Transverse colon (tissue), 4 donors: ENCODE results near the gene CDH13. TPM values are rescaled to one million over a fixed set of nuclear protein-coding genes. Genes with fewer than 3 reads are reported as not detected.

ENCODE experiments used
- DNase-seq: peaks from one replicate; pipeline ENCODE4 v3.0.0-alpha.2; 2019
- H3K27ac ChIP-seq, 4 donors: fragments of 200-600 bp; sonication (generic); 2 replicates each; pipeline ENCODE4 v1.5.1; 2016 to 2018; ENCODE audit warnings: inconsistent platforms in 4 of 4
- H3K27me3 ChIP-seq: fragments of 200-600 bp; sonication (generic); 2 replicates; pipeline ENCODE4 v1.5.1; 2017; ENCODE audit warnings: inconsistent platforms
- H3K36me3 ChIP-seq, 4 donors: fragments of 200-600 bp; sonication (generic); 2 replicates each; pipeline ENCODE4 v1.5.1; 2017 to 2019; ENCODE audit warnings: inconsistent platforms in 4 of 4
- H3K4me1 ChIP-seq, 4 donors: fragments of 200-600 bp; sonication (generic); 2 replicates each; pipeline ENCODE4 v1.5.1; 2017 to 2020; ENCODE audit warnings: inconsistent platforms in 4 of 4
- H3K4me3 ChIP-seq, 4 donors: fragments of 200-600 bp; sonication (generic); 1 replicate in 1 of 4; 2 replicates in 3 of 4; pipeline versions ENCODE4 v1.5.1 to v1.6.1; 2017 to 2019; ENCODE audit warnings: inconsistent platforms in 4 of 4
- H3K9me3 ChIP-seq, 2 donors: fragments of 200-600 bp; sonication (generic); 2 replicates each; pipeline ENCODE4 v1.5.1; 2017 to 2019; ENCODE audit warnings: inconsistent platforms in 2 of 2
- EP300 ChIP-seq: sonication (generic); formaldehyde crosslinking; IDR thresholded peaks from one replicate; pipeline ENCODE4 v1.6.1; 2017; ENCODE audit warnings: antibody characterized with exemption, low read depth
- POLR2A ChIP-seq: fragments of 450-650 bp; IDR thresholded peaks from one replicate; pipeline ENCODE4 v1.6.1; 2016; ENCODE audit warnings: antibody characterized with exemption, mild to moderate bottlenecking, moderate library complexity
- POLR2AphosphoS5 ChIP-seq, 3 donors: sonication (generic); formaldehyde crosslinking; IDR thresholded peaks; one replicate each; pipeline ENCODE4 v1.6.1; 2016; ENCODE audit warnings: antibody characterized with exemption in 3 of 3
- WGBS, 2 donors: methylation state at CpG; one replicate each; pipeline ENCODE4 v1.1.5; 2018; ENCODE audit warnings: low coverage in 1 of 2; 5-methylcytosine and 5-hydroxymethylcytosine counted together
- in situ Hi-C, 4 donors: fragments of 200-750 bp; cut with MboI; loops; one replicate each; pipeline versions ENCODE4 v1.15.0 to v1.15.1; 2017; ENCODE audit warnings: low sequenced_read_pairs in 3 of 4, low pct_ligation_motif_present in 1 of 4, low pct_unique_long_range_greater_than_20kb in 1 of 4
- intact Hi-C: fragments of 100-400 bp; cut with DNase I; formaldehyde crosslinking; loops from one replicate; pipeline ENCODE4 v1.15.1; 2023; ENCODE audit warnings: low total_unique reads
- total RNA-seq, 4 donors: library from RNA; depleted of rRNA; stranded (reverse); fragments of >200 nt; gene quantifications; one replicate each; pipeline ENCODE4 v1.1.0, GENCODE V29; 2016
- TF ChIP-seq, protein P1 (sequence below), 5 experiments: fragments of 200-600 bp in 3 of 5; fragments of 450-650 bp in 2 of 5; sonication (generic) in 3 of 5; IDR thresholded peaks; 1 replicate in 2 of 5; 2 replicates in 3 of 5; pipeline ENCODE4 v1.5.1; 2016 to 2017; ENCODE audit warnings: antibody characterized with exemption in 5 of 5, inconsistent platforms in 3 of 5, mild to moderate bottlenecking in 2 of 5, moderate library complexity in 1 of 5

The CDH13 gene
- total RNA-seq, 4 donors from 2014 or later = 3.8 to 28.1 (median 5.8) TPM

DNA sequence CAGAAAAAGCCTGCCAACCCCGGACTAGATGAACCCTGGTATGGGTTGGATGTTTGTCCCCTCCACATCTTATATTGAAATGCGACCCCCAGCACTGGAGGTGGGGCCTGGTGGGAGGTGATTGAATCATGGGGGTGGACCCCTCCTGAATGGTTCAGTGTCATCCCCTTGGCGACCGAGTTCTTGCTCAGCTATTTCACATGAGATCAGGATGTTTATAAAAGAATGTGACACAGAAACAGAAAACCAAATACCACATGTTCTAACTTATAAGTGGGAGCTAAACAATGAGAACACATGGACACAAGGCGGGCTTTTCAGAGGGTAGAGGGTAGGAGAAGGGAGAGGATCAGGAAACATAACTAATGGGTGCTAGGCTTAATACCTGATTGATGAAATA lies 605.0 kb downstream of the CDH13 start:
- WGBS, 2 donors = 74 to 79% methylated on average over 3 to 5 of the region's 5 CpGs
- H3K27me3 ChIP-seq = no peaks in the 10 kb centered on the region
- no peaks in the 10 kb centered on the region for H3K4me1 ChIP-seq

DNA sequence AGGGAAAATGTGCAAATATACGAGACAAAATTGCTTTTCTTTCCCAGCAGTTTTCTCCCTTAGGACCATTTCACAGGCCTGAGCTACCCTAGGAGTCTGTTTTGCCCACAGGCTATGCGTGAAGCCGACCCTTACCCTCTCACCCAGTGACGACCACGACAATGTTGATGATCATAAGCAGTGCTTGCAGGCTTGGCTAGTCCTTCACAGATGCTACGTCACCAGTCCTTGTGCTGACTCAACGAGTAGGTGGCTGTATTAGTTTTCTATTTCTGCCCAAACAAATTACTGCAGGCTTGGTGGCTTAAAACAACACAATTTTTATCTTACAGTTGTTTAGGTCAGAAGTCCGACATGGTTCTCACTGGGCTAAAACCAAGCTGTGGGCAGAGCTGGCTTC lies 606.4 kb downstream of the CDH13 start:
- H3K36me3 ChIP-seq = no peaks in the 10 kb centered on the region
- H3K27me3 ChIP-seq = no peaks in the 10 kb centered on the region
- in situ Hi-C loops = no loop called here
- no peak for DNase-seq
- no peak for TF ChIP-seq POLR2AphosphoS5 (IDR thresholded peaks at IDR 0.05)
- TF ChIP-seq, protein P1, sequence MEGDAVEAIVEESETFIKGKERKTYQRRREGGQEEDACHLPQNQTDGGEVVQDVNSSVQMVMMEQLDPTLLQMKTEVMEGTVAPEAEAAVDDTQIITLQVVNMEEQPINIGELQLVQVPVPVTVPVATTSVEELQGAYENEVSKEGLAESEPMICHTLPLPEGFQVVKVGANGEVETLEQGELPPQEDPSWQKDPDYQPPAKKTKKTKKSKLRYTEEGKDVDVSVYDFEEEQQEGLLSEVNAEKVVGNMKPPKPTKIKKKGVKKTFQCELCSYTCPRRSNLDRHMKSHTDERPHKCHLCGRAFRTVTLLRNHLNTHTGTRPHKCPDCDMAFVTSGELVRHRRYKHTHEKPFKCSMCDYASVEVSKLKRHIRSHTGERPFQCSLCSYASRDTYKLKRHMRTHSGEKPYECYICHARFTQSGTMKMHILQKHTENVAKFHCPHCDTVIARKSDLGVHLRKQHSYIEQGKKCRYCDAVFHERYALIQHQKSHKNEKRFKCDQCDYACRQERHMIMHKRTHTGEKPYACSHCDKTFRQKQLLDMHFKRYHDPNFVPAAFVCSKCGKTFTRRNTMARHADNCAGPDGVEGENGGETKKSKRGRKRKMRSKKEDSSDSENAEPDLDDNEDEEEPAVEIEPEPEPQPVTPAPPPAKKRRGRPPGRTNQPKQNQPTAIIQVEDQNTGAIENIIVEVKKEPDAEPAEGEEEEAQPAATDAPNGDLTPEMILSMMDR (IDR thresholded peaks at IDR 0.05) = no peak
- no peak for TF ChIP-seq POLR2A
- no peak for TF ChIP-seq EP300
- no peak overlapping the region for H3K4me3 ChIP-seq
- 64 to 75% methylated on average over 7 to 8 of the region's 8 CpGs for WGBS, 2 donors
- no peak overlapping the region for H3K27ac ChIP-seq
- H3K4me1 ChIP-seq = no peaks in the 10 kb centered on the region
- intact Hi-C loops = no loop called here
- H3K9me3 ChIP-seq = no peaks in the 10 kb centered on the region

More for the DNA sequence above, 605.0 kb downstream of the CDH13 start:
- TF ChIP-seq POLR2A (no peak), EP300 (no peak), POLR2AphosphoS5 (IDR thresholded peaks at IDR 0.05) (no peak)
- TF ChIP-seq, protein P1 (IDR thresholded peaks at IDR 0.05) = no peak
- intact Hi-C loops = no loop called here
- in situ Hi-C loops = no loop called here
- DNase-seq = no peak
- no peak overlapping the region for H3K4me3 ChIP-seq
- H3K36me3 ChIP-seq = no peaks in the 10 kb centered on the region
- no peak overlapping the region for H3K27ac ChIP-seq
- H3K9me3 ChIP-seq = no peaks in the 10 kb centered on the region

DNA sequence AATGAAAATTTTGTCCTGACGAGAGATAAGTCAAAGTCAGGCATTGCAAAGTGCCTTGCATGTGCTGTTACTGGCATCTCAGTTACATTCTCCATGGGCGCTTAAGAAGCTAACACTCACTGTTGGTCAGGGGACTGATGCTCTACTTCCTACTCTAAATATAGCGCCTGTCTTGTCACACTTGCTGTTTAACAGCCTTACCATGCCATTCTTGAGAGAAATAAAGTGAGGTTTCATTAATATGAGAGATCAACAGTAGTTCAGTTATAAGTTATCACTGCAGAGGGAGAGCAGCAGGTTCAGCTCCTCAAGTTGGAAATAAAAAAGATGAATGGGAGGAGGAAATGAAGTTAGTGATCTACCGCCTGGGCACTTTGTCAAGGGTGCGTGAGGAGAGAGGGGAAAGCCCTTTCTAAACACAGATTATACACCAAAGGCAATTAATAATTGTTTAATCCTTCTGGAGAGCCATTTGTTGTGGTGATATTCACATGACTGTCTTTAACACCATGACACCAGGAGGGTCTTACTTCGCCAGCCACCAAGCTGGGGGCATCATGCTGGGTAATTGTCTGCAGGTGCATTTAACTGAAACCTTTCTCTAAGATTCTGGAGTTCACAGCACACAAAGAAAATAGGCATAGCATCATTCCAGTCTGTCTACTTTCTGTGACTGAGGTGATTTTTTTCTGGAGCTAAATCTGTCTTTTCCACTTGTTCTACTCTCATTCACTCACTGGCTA lies 612.4 kb downstream of the CDH13 start:
- no peak overlapping the region for H3K4me3 ChIP-seq
- no peak overlapping the region for H3K27ac ChIP-seq
- no peak for DNase-seq
- no peaks in the 10 kb centered on the region for H3K4me1 ChIP-seq
- H3K9me3 ChIP-seq = no peaks in the 10 kb centered on the region
- TF ChIP-seq EP300 (no peak), POLR2AphosphoS5 (IDR thresholded peaks at IDR 0.05) (no peak), POLR2A (no peak)
- TF ChIP-seq, protein P1 (IDR thresholded peaks at IDR 0.05) = no peak
- in situ Hi-C loops (no loop called here), intact Hi-C loops (no loop called here)
- no peaks in the 10 kb centered on the region for H3K27me3 ChIP-seq
- no peaks in the 10 kb centered on the region for H3K36me3 ChIP-seq
- 57 to 66% methylated on average over 4 to 6 of the region's 6 CpGs for WGBS, 2 donors

DNA sequence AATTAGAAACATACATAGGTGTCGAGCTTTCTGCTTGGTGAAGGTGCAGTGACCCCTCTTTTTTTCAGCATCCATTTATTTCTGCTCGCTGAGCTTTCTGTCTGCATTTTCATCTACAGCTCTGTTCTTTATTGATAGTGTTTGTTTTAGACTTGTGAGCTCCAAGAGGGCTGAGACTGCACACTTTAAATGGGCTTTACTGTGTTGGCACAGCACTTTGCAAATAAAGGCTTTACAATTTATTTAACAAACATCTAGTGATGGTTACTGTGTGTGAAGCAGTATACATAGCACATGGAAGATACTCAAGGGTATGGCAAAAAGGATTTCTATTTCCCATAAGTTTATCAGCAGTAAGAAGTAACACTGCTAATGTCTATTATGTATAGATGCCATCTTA lies 617.3 kb downstream of the CDH13 start:
- Histone ChIP-seq H3K4me1 (no peaks in the 10 kb centered on the region), H3K9me3 (no peaks in the 10 kb centered on the region), H3K4me3 (no peak overlapping the region), H3K36me3 (no peaks in the 10 kb centered on the region), H3K27me3 (no peaks in the 10 kb centered on the region), H3K27ac (no peak overlapping the region)
- in situ Hi-C loops (no loop called here), intact Hi-C loops (no loop called here)
- TF ChIP-seq, protein P1 (IDR thresholded peaks at IDR 0.05) = no peak
- TF ChIP-seq POLR2A = no peak
- no peak for TF ChIP-seq POLR2AphosphoS5 (IDR thresholded peaks at IDR 0.05)
- no peak for TF ChIP-seq EP300
- no peak for DNase-seq
- WGBS, 2 donors = 7 to 37% methylated on average over 2 of the region's 2 CpGs
